Right atrium auricular region (tissue), 2 donors: Measurements from ENCODE around the gene LITAF. TPM values are rescaled to one million over a fixed set of nuclear protein-coding genes. Genes with fewer than 3 reads are reported as not detected.

Experiments used
- DNase-seq: peaks from one replicate; pipeline ENCODE4 v3.0.0-alpha.2; 2019; ENCODE audit warnings: low spot score
- H3K27ac ChIP-seq, 2 donors: fragments of 200-600 bp; sonication (generic); 1 replicate in 1 of 2; 2 replicates in 1 of 2; pipeline ENCODE4 v1.5.1; 2016 to 2019
- H3K27me3 ChIP-seq, 2 donors: fragments of 200-600 bp; sonication (generic); one replicate each; pipeline versions ENCODE4 v1.5.1 to v1.6.0; 2017 to 2019
- H3K36me3 ChIP-seq: fragments of 200-600 bp; sonication (generic); one replicate; pipeline ENCODE4 v1.5.1; 2016
- H3K4me1 ChIP-seq, 2 donors: fragments of 200-600 bp; sonication (generic); one replicate each; pipeline versions ENCODE4 v1.5.1 to v1.6.0; 2017 to 2019
- H3K4me3 ChIP-seq, 2 donors: fragments of 200-600 bp; sonication (generic); 1 replicate in 1 of 2; 2 replicates in 1 of 2; pipeline ENCODE4 v1.5.1; 2017 to 2019; ENCODE audit warnings: mild to moderate bottlenecking in 1 of 2, moderate library complexity in 1 of 2
- H3K9me3 ChIP-seq, 2 donors: fragments of 200-600 bp; sonication (generic); one replicate each; pipeline ENCODE4 v1.5.1; 2019
- total RNA-seq, 2 donors: library from RNA; depleted of rRNA; stranded (reverse); fragments of >200 nt; gene quantifications; one replicate each; pipeline ENCODE4 v1.1.0, GENCODE V29; 2016
- TF ChIP-seq, protein P1 (sequence below), 2 donors: fragments of 200-600 bp; sonication (generic); IDR thresholded peaks; one replicate each; pipeline ENCODE4 v1.5.1; 2019; ENCODE audit warnings: antibody characterized with exemption in 2 of 2

The LITAF gene
- total RNA-seq, 2 donors from 2014 or later = 48.1 to 50.7 TPM

GRCh38 chr16:11571549-11571948, 15.2 kb downstream of the LITAF start:
- H3K4me3 ChIP-seq = no peak overlapping the region
- peaks cover 0 to 1% of the 10 kb centered on the region in 2 donors for H3K4me1 ChIP-seq
- no peak for DNase-seq
- H3K27ac ChIP-seq = no peak overlapping the region
- no peaks in the 10 kb centered on the region for H3K27me3 ChIP-seq
- TF ChIP-seq, protein P1, sequence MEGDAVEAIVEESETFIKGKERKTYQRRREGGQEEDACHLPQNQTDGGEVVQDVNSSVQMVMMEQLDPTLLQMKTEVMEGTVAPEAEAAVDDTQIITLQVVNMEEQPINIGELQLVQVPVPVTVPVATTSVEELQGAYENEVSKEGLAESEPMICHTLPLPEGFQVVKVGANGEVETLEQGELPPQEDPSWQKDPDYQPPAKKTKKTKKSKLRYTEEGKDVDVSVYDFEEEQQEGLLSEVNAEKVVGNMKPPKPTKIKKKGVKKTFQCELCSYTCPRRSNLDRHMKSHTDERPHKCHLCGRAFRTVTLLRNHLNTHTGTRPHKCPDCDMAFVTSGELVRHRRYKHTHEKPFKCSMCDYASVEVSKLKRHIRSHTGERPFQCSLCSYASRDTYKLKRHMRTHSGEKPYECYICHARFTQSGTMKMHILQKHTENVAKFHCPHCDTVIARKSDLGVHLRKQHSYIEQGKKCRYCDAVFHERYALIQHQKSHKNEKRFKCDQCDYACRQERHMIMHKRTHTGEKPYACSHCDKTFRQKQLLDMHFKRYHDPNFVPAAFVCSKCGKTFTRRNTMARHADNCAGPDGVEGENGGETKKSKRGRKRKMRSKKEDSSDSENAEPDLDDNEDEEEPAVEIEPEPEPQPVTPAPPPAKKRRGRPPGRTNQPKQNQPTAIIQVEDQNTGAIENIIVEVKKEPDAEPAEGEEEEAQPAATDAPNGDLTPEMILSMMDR (IDR thresholded peaks at IDR 0.05) = no peak
- H3K36me3 ChIP-seq = no peaks in the 10 kb centered on the region
- H3K9me3 ChIP-seq = no peaks in the 10 kb centered on the region

DNA sequence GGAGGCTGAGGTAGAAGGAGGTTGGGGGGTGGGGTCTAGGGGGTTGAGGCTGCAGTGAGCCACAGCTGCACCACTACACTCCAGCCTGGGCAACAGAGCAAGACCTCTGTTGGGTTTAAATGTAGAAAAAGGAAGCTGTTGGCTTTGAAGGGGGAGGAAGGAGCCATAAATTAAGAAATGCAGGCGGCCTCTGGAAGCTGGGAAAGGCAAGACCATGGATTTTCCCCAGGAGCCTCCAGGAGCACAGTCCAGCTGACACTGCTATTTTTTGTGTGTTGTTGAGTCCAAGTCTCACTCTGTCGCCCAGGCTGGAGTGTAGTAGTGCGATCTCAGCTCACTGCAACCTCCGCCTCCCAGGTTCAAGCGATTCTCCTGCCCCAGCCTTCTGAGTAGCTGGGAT, 15.9 kb downstream of the LITAF start:
- Histone ChIP-seq H3K9me3 (no peaks in the 10 kb centered on the region), H3K4me3 (no peak overlapping the region), H3K27me3 (no peaks in the 10 kb centered on the region), H3K36me3 (no peaks in the 10 kb centered on the region), H3K4me1 (no peaks in the 10 kb centered on the region), H3K27ac (no peak overlapping the region)
- TF ChIP-seq, protein P1 (IDR thresholded peaks at IDR 0.05) = no peak
- no peak for DNase-seq

GRCh38 chr16:11570258-11570657, 16.5 kb downstream of the LITAF start:
- H3K4me3 ChIP-seq = no peak overlapping the region
- H3K27me3 ChIP-seq = no peaks in the 10 kb centered on the region
- TF ChIP-seq, protein P1 (IDR thresholded peaks at IDR 0.05) = no peak
- H3K36me3 ChIP-seq = no peaks in the 10 kb centered on the region
- no peaks in the 10 kb centered on the region for H3K9me3 ChIP-seq
- H3K4me1 ChIP-seq = no peaks in the 10 kb centered on the region
- DNase-seq = no peak
- no peak overlapping the region for H3K27ac ChIP-seq

DNA sequence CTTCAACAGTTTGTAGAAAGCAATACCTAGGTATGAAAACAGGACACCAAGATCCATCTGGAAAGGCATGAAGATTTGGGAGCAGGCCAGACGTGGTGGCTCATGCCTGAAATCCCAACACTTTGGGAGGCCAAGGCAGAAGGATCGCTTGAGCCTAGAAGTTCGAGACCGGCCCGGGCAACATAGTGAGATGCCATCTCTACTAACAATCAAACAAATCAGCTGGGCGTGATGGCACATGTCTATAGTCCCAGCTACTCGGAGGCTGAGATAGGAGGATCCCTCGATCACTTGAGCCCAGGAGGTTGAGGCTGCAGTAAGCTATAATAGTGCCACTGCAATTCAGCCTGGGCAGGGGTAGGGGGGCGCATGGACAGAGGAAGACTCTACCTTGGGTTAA, 20.3 kb downstream of the LITAF start:
- H3K36me3 ChIP-seq = no peaks in the 10 kb centered on the region
- TF ChIP-seq, protein P1 (IDR thresholded peaks at IDR 0.05) = no peak

GRCh38 chr16:11565665-11566064, 21.1 kb downstream of the LITAF start:
- Histone ChIP-seq H3K4me1 (peaks cover 0 to 13% of the 10 kb centered on the region in 2 donors), H3K36me3 (no peaks in the 10 kb centered on the region)

More for the DNA sequence above, 20.3 kb downstream of the LITAF start:
- DNase-seq = no peak
- Histone ChIP-seq H3K27me3 (no peaks in the 10 kb centered on the region), H3K27ac (no peak overlapping the region), H3K4me3 (no peak overlapping the region), H3K9me3 (no peaks in the 10 kb centered on the region), H3K4me1 (peaks cover 0 to 6% of the 10 kb centered on the region in 2 donors)

More at GRCh38 chr16:11565665-11566064, 21.1 kb downstream of the LITAF start:
- no peaks in the 10 kb centered on the region for H3K9me3 ChIP-seq
- no peak for DNase-seq
- H3K27me3 ChIP-seq = no peaks in the 10 kb centered on the region
- no peak overlapping the region for H3K27ac ChIP-seq
- TF ChIP-seq, protein P1 (IDR thresholded peaks at IDR 0.05) = no peak
- no peak overlapping the region for H3K4me3 ChIP-seq
